Measurements from ENCODE around the gene GATB.

The GATB gene

DNA sequence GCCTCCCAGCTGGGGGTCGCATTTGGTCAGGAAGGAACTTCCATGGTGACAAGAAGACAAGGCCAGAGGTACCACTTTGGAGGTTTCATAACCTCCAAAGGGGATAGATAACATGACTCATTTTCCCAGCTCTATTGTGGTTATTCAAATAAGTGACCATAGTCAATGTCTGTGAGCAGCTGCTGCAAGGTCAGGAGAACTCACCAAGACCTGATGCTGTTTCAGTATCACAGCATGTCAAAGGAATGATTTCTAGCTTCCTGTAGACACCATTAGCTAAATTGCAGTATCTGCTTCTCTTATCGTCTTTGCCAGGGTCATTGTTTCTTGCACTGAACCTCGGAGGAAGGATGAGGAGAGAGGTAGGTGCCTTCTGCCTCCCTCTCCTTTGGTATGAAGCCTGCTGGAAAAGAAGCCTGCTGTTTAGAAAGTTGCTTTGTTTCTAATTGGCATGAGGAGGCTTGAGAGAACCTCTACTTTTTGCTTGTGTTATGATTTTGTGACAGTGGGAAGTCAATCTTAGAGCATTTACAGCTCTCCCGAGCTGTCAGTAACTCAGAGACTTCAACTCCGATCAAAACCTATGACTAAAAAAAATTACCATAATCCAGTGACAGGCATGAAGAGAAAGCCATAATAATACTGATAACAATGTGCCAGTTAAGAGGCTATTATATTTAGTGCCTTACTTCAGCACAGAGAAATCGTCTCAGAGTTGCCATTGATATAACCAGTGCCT lies 38.0 kb upstream of the GATB start:
- Histone ChIP-seq H3K36me3 (ENCODE audit: low read length) (no peaks in the 10 kb centered on the region), H3K4me3 (ENCODE audit: insufficient read depth, low read length, poor library complexity, severe bottlenecking) (no peak overlapping the region), H3K9me3 (ENCODE audit: insufficient read depth, low read length) (no peaks in the 10 kb centered on the region), H3K9me2 (replicated peaks; ENCODE audit: insufficient read depth, low read length) (no peaks in the 10 kb centered on the region), H3K9ac (ENCODE audit: low read length) (no peak overlapping the region), H3K27ac (ENCODE audit: low read depth, low read length) (no peak overlapping the region), H3F3A (ENCODE audit: insufficient read depth) (no peaks in the 10 kb centered on the region), H4K20me1 (ENCODE audit: low read depth, low read length) (no peaks in the 10 kb centered on the region), H2AFZ (ENCODE audit: low read depth, low read length, severe bottlenecking) (no peak overlapping the region), H3K4me2 (ENCODE audit: low read depth, low read length, poor library complexity, severe bottlenecking) (no peak overlapping the region), H3K79me2 (ENCODE audit: insufficient read depth, low read length) (no peaks in the 10 kb centered on the region), H3K27me3 (ENCODE audit: low read length) (no peaks in the 10 kb centered on the region)
- TF ChIP-seq, protein P1, sequence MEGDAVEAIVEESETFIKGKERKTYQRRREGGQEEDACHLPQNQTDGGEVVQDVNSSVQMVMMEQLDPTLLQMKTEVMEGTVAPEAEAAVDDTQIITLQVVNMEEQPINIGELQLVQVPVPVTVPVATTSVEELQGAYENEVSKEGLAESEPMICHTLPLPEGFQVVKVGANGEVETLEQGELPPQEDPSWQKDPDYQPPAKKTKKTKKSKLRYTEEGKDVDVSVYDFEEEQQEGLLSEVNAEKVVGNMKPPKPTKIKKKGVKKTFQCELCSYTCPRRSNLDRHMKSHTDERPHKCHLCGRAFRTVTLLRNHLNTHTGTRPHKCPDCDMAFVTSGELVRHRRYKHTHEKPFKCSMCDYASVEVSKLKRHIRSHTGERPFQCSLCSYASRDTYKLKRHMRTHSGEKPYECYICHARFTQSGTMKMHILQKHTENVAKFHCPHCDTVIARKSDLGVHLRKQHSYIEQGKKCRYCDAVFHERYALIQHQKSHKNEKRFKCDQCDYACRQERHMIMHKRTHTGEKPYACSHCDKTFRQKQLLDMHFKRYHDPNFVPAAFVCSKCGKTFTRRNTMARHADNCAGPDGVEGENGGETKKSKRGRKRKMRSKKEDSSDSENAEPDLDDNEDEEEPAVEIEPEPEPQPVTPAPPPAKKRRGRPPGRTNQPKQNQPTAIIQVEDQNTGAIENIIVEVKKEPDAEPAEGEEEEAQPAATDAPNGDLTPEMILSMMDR (IDR thresholded peaks at IDR 0.05; ENCODE audit: insufficient read depth, low read length, poor library complexity, severe bottlenecking): no peak
- TF ChIP-seq EZH2phosphoT487 (conservative IDR thresholded peaks at IDR 0.05; ENCODE audit: low read length): no peak

DNA sequence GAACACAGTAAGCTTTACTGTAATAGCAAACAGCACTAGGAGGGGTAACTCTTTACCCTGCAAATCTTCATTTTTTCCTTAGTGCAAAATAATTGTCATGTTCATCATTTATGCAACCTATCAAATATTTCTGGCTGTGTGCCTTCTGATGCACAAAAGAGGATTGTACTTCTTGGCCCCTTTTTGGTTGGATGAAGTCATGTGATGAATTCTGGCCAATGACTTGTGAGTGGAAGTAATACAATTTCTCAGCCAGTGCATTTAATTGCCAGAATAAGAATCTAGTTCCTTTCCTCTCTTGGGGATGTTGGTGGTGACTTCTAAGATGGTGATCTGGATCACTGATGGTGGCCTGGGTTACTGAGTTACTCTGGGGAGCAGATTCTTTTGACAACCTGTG lies 37.0 kb upstream of the GATB start:
- Histone ChIP-seq H3K9ac (ENCODE audit: low read length) (no peak overlapping the region), H3K27me3 (ENCODE audit: low read length) (no peaks in the 10 kb centered on the region), H2AFZ (ENCODE audit: low read depth, low read length, severe bottlenecking) (no peak overlapping the region), H3K4me2 (ENCODE audit: low read depth, low read length, poor library complexity, severe bottlenecking) (no peak overlapping the region), H3K9me2 (replicated peaks; ENCODE audit: insufficient read depth, low read length) (no peaks in the 10 kb centered on the region), H3F3A (ENCODE audit: insufficient read depth) (no peaks in the 10 kb centered on the region), H3K9me3 (ENCODE audit: insufficient read depth, low read length) (no peaks in the 10 kb centered on the region), H3K4me3 (ENCODE audit: insufficient read depth, low read length, poor library complexity, severe bottlenecking) (no peak overlapping the region), H3K27ac (ENCODE audit: low read depth, low read length) (no peak overlapping the region), H4K20me1 (ENCODE audit: low read depth, low read length) (no peaks in the 10 kb centered on the region), H3K79me2 (ENCODE audit: insufficient read depth, low read length) (no peaks in the 10 kb centered on the region), H3K36me3 (ENCODE audit: low read length) (no peaks in the 10 kb centered on the region)
- TF ChIP-seq, protein P1 (IDR thresholded peaks at IDR 0.05; ENCODE audit: insufficient read depth, low read length, poor library complexity, severe bottlenecking): no peak
- TF ChIP-seq EZH2phosphoT487 (conservative IDR thresholded peaks at IDR 0.05; ENCODE audit: low read length): no peak

DNA sequence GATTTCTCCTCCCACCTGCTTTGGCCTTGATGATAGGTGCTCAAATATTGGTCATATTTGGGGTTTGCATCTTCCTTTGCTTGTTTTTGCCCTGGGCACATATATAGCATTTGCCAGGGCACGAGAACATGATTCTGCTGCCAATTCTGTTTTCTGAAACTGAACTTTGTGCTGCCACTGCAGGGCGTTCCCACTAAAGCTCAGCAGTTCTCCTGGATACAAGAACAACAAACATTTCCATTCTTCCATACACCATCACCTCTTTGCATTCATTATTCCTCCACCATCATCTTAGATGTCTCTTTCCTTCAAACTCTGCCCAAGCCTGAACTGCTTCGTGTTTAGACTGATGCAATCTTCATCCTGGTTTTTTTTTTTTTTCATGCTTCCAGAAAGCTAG lies 36.3 kb upstream of the GATB start:
- H2AFZ ChIP-seq (ENCODE audit: low read depth, low read length, severe bottlenecking): no peak overlapping the region
- no peaks in the 10 kb centered on the region for H4K20me1 ChIP-seq (ENCODE audit: low read depth, low read length)
- H3K9ac ChIP-seq (ENCODE audit: low read length): no peak overlapping the region
- H3K9me2 ChIP-seq (replicated peaks; ENCODE audit: insufficient read depth, low read length): no peaks in the 10 kb centered on the region
- no peaks in the 10 kb centered on the region for H3K36me3 ChIP-seq (ENCODE audit: low read length)
- H3K79me2 ChIP-seq (ENCODE audit: insufficient read depth, low read length): no peaks in the 10 kb centered on the region
- TF ChIP-seq, protein P1 (IDR thresholded peaks at IDR 0.05; ENCODE audit: insufficient read depth, low read length, poor library complexity, severe bottlenecking): no peak
- no peak for TF ChIP-seq EZH2phosphoT487 (conservative IDR thresholded peaks at IDR 0.05; ENCODE audit: low read length)
- no peak overlapping the region for H3K4me3 ChIP-seq (ENCODE audit: insufficient read depth, low read length, poor library complexity, severe bottlenecking)
- H3K27ac ChIP-seq (ENCODE audit: low read depth, low read length): no peak overlapping the region
- H3K4me2 ChIP-seq (ENCODE audit: low read depth, low read length, poor library complexity, severe bottlenecking): no peak overlapping the region
- no peaks in the 10 kb centered on the region for H3F3A ChIP-seq (ENCODE audit: insufficient read depth)
- no peaks in the 10 kb centered on the region for H3K27me3 ChIP-seq (ENCODE audit: low read length)
- H3K9me3 ChIP-seq (ENCODE audit: insufficient read depth, low read length): no peaks in the 10 kb centered on the region

Data from SU-DHL-6 (cell line).